ENCODE measurements around the gene PLPP2.
"Not testable (repeated sequence)": the region's sequence is repeated elsewhere in the genome, so short reads cannot be mapped to it uniquely, and the experiment has no call there.

PLPP2 gene

GRCh38 chr19:262125-262524, 29.1 kb downstream of the PLPP2 start:
- DNase-seq = no peak

- DNase-seq = not testable (repeated sequence)
These were observed 34.4 kb downstream of the PLPP2 start for GRCh38 chr19:256804-257203.

- not testable (repeated sequence) for DNase-seq
These were observed 38.6 kb downstream of the PLPP2 start for GRCh38 chr19:252421-253186.

- no peak for DNase-seq
These were observed 44.7 kb downstream of the PLPP2 start for GRCh38 chr19:246551-246950.

GRCh38 chr19:245900-246299, 45.3 kb downstream of the PLPP2 start:
- not testable (repeated sequence) for DNase-seq

- DNase-seq = no peak
These were observed 45.7 kb downstream of the PLPP2 start for GRCh38 chr19:245457-245856.
